ENCODE data around the gene FGFR1OP2.

- TF ChIP-seq POLR2AphosphoS5 (IDR thresholded peaks at IDR 0.05), result peak in 1 of 4 donors; percentile 31
- TF ChIP-seq CTCF (IDR thresholded peaks at IDR 0.05), result no peak
- no peak for TF ChIP-seq POLR2A (IDR thresholded peaks at IDR 0.05)
- TF ChIP-seq EP300 (IDR thresholded peaks at IDR 0.05), result no peak
Measured at GRCh38 chr12:26953447-26953846, 15.2 kb downstream of the FGFR1OP2 start.
